Activated T-cell treated with anti-CD3 and anti-CD28 coated beads for 4 hours (primary cell): ENCODE results near the gene SH3RF3.

Experiments used
- DNase-seq: peaks from one replicate; pipeline ENCODE4 v3.0.0-alpha.2; 2020

SH3RF3 gene

GRCh38 chr2:109269706-109270504, 140.9 kb downstream of the SH3RF3 start:
- DNase-seq = no peak

DNA sequence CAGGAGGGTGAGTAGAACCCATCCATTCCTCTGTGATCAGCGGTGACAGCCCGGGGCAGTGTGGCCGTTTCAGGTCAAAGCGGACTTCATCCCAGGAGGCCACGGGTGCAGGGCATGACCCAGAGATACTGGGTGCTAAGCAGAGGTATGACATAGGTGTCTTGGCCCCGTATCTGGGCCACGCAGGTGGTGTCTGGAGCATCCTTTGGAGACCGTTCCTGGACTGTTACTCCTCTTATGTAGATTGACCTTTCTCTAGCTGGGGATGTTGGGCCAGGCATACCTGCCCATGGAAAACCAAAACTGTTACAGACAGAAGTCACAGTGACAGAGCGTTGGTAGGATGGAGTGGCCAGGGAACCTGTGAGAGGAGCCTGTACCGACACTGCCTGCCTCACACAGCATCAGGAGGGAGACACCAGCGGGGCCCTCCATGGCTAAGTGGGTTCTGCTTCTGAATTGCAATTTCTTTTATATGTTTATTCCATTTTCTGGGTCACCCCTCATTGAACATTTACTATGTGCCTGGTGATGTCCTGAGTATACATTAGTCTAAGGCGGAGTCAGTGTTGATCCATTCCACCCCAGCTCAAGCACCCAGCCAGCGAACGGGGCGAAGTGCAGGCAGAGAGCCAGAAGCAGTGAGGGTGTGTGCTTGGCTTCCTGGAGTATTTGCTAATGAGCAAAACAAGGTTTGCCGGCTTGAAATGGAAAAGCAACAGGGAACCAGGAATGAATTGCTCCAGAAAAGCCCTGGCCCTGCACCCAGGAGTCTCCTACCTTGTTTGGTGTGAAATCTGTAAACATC, 141.7 kb downstream of the SH3RF3 start:
- no peak for DNase-seq

DNA sequence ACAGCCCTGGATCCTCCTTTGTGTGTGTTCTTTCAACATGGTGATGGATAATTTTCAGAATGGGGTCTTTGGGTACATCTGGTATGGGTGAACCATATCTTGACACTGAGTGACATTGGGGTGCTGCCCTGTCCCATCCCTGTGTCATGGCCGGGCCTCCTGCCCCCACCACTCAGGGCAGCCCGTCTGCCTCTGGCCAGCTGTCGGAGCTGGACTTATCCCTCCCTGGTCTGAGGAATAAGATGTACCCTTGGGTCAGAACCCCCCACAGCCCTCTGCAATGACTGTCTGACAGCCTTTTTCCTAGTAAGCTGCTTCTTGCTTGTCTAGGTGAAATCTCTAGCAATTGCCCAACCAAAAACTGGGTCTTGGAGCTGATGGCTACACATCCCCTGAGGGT, 142.9 kb downstream of the SH3RF3 start:
- DNase-seq = no peak

DNA sequence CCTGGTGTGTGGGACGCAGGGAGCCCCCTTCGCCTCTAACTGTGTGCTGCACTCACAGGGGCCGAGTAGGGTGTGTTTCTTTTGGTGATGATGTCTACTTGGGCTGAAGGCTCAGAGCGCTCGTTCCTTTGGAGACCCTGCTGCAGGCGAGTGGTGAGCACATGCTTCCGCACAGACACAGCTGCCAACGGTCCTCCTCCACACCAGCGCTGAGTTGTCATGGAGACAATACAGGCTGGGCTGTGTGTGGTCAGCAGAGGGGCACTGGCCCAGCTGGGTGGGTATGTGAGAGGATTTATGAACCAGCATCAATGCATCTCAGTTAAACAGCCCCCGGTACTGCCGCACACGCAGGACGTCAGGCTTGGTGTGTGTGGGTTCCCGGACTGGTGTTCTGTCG, 143.5 kb downstream of the SH3RF3 start:
- no peak for DNase-seq

GRCh38 chr2:109275120-109276012, 146.4 kb downstream of the SH3RF3 start:
- no peak for DNase-seq

GRCh38 chr2:109277406-109277805, 148.4 kb downstream of the SH3RF3 start:
- DNase-seq = no peak

GRCh38 chr2:109279243-109279860, 150.3 kb downstream of the SH3RF3 start:
- DNase-seq = no peak

- DNase-seq = no peak
Measured at GRCh38 chr2:109280804-109281203, 151.8 kb downstream of the SH3RF3 start.

GRCh38 chr2:109282360-109282759, 153.4 kb downstream of the SH3RF3 start:
- no peak for DNase-seq

DNA sequence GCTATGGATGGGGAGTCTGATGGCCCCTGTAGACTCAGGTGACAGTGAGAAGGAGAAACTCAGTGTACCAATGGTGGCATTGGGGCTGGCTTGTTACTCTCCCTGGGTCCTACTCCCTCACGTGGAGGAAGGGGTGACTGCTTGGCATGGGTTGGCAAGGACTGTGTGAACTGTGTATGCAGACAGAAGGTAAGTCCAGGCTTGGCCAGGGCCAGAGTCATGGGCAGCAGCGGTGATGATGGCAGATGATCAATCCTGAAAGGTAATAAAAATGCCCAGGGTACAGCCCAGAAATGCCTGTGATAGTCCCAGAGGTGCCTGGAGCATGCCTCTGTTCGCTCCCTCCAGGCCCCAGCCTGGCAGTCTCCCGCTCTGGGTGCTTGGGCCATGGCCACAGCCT, 153.9 kb downstream of the SH3RF3 start:
- no peak for DNase-seq

- no peak for DNase-seq
Measured at GRCh38 chr2:109284826-109285225, 155.8 kb downstream of the SH3RF3 start.

- DNase-seq = no peak
Measured at GRCh38 chr2:109285244-109285651, 156.2 kb downstream of the SH3RF3 start.

- no peak for DNase-seq
Measured at GRCh38 chr2:109287413-109287812, 158.4 kb downstream of the SH3RF3 start.

DNA sequence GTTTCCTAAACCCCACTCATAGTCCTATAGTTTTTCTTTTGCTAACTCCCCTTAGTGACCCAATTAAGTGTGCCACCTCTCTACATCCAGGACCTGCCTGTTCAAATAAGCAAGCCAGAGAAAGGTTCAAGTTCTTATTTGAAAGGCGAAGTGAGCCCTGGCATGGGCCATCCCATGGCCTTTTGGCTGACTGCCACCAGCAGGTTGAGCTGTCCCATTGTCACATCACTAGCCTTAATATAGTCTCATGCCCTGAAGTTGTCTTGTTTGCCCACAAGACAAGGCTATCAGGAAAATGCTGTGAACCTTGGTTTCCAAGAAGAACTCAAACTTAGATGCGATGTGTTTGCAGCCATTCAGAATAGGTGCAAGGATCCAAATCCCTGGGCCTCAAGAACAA, 158.8 kb downstream of the SH3RF3 start:
- no peak for DNase-seq

DNA sequence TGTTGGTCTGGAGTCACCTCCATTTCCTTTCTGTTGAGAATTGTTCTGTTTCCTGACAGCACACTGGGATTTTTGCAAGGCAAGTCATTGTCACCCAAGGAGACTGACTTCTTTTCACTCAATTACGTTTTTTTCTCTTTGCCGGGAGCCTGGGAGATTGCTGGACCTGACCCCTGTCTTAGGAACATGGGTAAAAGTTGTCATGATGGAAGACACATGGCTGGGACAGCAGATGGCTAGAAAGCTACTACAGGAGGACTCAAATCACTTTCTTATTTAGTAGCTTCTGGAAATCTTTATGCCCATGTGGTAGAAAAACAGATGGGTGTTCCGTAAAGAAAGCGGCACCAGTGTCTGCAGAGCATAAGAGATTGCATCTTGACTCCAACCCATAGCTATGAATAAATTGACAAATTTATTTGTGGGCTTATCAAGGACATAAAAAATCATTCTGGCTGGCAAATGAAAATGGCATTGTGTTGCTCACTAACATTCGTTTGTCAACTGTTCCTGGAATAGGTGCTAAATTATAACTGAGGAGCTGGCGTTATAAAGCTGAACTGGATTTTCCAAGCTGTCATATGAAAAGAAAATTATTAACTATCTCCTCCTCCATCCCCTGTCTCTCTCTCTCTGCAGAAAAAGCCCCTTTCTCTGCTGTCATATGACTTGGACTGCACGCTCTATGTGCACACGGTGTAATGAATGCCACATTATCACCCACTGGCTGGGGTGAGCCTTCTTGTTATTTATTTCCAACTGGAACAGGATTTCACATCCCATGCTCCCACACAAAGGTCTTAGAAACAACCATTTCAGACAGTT, 159.8 kb downstream of the SH3RF3 start:
- DNase-seq = no peak

GRCh38 chr2:109289504-109290222, 160.7 kb downstream of the SH3RF3 start:
- DNase-seq = no peak

DNA sequence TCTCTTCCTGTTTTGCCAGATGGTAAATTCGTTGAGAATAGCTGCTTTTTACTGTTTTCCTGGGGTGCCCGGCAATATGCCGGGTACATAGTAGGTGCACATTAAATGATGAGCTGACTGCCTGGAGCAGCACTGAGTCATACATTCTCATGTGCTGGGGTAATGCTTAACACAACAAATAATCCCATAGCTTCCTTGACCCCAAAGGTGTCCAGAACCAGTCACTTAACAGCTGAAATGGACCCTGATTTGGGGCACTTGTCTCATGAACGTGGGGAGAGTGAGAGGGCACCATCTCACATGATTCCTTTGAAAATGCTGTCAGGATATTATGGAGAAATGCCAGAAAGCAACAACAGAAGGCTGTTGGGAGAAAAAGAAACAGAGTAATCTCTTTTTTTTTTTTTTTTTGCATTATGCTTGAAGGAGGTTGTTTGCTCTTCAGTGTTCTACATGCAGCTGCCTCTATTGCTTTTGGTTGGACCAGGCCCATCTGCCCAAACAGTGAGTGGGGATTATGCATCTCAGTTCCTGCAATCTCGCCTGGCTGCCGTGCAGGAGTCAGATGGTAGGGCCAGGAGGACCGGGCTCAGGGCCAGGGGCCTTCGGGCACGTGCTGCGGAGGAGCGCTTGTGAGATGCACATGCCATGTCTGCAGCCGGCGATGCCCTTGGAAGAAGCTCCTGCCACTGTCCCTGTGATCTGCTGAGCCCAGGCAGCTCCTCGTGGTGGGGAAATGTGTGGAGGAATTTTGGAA, 162.1 kb downstream of the SH3RF3 start:
- no peak for DNase-seq

DNA sequence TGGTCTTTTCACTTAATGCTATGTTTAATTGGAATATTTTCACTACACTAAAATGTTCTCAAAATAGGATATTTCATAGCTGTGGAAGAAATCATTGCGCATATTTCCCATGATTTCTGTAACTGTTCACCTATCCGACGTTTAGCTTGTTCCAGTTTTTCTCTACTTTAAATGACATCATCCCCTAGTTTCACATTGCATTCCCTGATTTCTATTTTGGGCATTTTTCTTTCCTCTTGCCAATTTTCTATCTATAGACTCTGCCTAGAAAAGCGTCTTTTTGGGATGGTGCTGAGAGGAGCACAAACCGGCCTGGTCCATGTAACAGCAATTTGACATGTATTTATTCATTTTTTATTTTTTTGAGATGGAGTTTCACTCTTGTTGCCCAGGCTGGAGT, 163.4 kb downstream of the SH3RF3 start:
- no peak for DNase-seq

DNA sequence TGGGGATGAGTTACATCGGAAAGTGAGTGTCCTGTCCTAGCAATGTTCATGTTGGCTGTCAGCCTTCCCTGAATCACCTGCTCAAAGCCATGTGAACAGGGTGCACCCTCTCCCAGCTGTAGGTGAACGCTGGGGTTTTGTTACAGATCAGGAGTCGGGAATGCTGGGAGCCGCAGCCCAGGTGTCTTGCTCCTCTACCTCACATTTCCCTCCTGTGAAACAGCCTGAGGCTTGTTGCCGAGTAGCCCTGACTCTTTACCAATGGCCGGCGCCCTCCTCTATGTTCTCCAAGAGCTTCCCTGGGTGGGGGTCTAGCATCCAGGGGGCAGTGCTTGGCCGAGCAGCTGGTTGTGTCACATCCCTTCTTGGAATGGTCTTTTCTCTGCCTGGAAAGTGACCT, 164.7 kb downstream of the SH3RF3 start:
- no peak for DNase-seq

- no peak for DNase-seq
Measured at GRCh38 chr2:109294523-109294922, 165.5 kb downstream of the SH3RF3 start.
